Calu3 (cell line): ENCODE data around the gene NCBP1. TPM values are rescaled to one million over a fixed set of nuclear protein-coding genes. Genes with fewer than 3 reads are reported as not detected.

ENCODE experiments used
- BruUV-seq: library from RNA; stranded (reverse); fragments of 400-500 nt; replicated peaks from 2 replicates; lab custom pipeline; 2021; lab: Mats Ljungman, UMichigan
- CTCF ChIA-PET: fragments of 300-600 bp; sonication (Branson Sonifier 250); formaldehyde crosslinking; loops from one replicate; lab custom pipeline; 2022; ENCODE audit warnings: antibody characterized with exemption; lab: Charles Lee
- DNase-seq: peaks from one replicate; pipeline ENCODE4 v3.0.0; 2022
- H3K27ac Mint-ChIP-seq: one replicate; pipeline ENCODE4 v1.8.0; 2022; ENCODE audit warnings: mixed read lengths; ENCODE audit not compliant: unreplicated experiment
- H3K27me3 Mint-ChIP-seq: one replicate; pipeline ENCODE4 v1.8.0; 2022; ENCODE audit warnings: mixed read lengths; ENCODE audit not compliant: unreplicated experiment
- H3K36me3 Mint-ChIP-seq: one replicate; pipeline ENCODE4 v1.8.0; 2022; ENCODE audit warnings: mild to moderate bottlenecking, moderate library complexity, mixed read lengths; ENCODE audit not compliant: insufficient read depth, unreplicated experiment
- H3K4me1 Mint-ChIP-seq: one replicate; pipeline ENCODE4 v1.8.0; 2022; ENCODE audit warnings: mild to moderate bottlenecking, low read depth, mixed read lengths; ENCODE audit not compliant: unreplicated experiment
- H3K4me3 Mint-ChIP-seq: one replicate; pipeline ENCODE4 v1.8.0; 2022; ENCODE audit warnings: mild to moderate bottlenecking, low read depth, moderate library complexity, mixed read lengths; ENCODE audit not compliant: unreplicated experiment
- H3K9me3 Mint-ChIP-seq: one replicate; pipeline ENCODE4 v1.8.0; 2022; ENCODE audit warnings: low read depth, mixed read lengths; ENCODE audit not compliant: unreplicated experiment
- CTCF ChIP-seq: fragments of 200-600 bp; IDR thresholded peaks from one replicate; pipeline ENCODE4 v1.8.0; 2022; ENCODE audit warnings: antibody characterized with exemption; ENCODE audit not compliant: unreplicated experiment
- intact Hi-C: fragments of 100-400 bp; cut with micrococcal nuclease; formaldehyde crosslinking; loops from one replicate; pipeline ENCODE4 v1.10.0; 2022; ENCODE audit not compliant: unreplicated experiment
- total RNA-seq: library from RNA; stranded (reverse); gene quantifications from 2 replicates; pipeline ENCODE4 v1.2.3, GENCODE V29; 2022

NCBP1 gene
- total RNA-seq, 1 experiment from 2014 or later, result 32.2 TPM

DNA sequence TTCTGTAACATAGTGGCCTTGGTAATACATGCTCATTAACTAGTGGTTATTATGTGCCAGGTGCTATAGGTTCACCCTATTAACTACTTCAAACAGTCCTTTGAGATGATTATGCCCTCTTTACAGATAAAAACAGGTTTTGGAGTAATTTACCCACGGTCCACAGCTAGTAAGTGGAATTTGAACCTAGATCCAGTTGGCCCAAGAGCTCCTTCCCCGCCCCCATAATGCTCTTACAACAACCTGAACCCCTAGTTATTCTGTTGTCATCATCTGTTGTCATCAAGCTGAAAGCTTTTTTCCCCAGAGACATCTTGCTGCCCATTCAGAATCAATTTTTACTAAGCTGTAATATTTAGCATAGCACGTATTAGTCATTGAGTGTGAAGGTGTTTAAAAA lies 40.3 kb downstream of the NCBP1 start:
- Mint-ChIP-seq H3K36me3 (peaks cover 18% of the 10 kb centered on the region), H3K4me1 (no peaks in the 10 kb centered on the region), H3K27me3 (no peaks in the 10 kb centered on the region), H3K27ac (no peak overlapping the region), H3K9me3 (no peaks in the 10 kb centered on the region), H3K4me3 (no peak overlapping the region)
- CTCF ChIA-PET, result interaction anchor here (0.6 kb wide), 1 partner anchor 57 kb away, joined by 3 read pairs; no protein-coding TSS in a partner anchor
- no TSS peak for BruUV-seq
- intact Hi-C loops, result no loop called here
- no peak for TF ChIP-seq CTCF
- no peak for DNase-seq

- Mint-ChIP-seq H3K27ac (no peak overlapping the region), H3K4me3 (no peak overlapping the region), H3K9me3 (no peaks in the 10 kb centered on the region), H3K27me3 (no peaks in the 10 kb centered on the region), H3K4me1 (no peaks in the 10 kb centered on the region), H3K36me3 (peaks cover 16% of the 10 kb centered on the region)
- DNase-seq, result no peak
- intact Hi-C loops, result no loop called here
- no peak for TF ChIP-seq CTCF
- no TSS peak for BruUV-seq
- CTCF ChIA-PET, result no interaction called here
Observed at GRCh38 chr9:97675655-97676054, 42.0 kb downstream of the NCBP1 start.

DNA sequence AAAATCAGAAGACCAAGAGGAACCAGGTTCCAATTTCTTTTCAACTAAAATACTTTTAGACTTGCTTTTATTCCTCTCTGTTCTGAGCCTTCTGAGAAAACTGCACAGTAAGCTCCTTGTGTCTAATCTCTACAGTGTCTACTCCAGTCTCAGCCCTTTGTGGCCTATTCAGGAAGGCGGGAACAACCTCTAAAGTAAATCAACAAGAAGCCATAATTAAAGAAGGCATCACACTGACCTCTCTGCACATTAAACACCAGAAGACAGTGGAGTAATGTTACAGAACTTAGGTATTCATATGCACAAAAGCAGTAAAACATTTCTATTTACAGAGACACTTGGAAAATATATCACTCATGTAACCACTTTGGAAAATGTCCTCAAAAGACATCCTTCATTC lies 48.6 kb downstream of the NCBP1 start:
- CTCF ChIA-PET, result no interaction called here
- TF ChIP-seq CTCF, result no peak
- Mint-ChIP-seq H3K27me3 (no peaks in the 10 kb centered on the region), H3K4me3 (no peak overlapping the region), H3K9me3 (no peaks in the 10 kb centered on the region), H3K36me3 (no peaks in the 10 kb centered on the region), H3K4me1 (no peaks in the 10 kb centered on the region), H3K27ac (no peak overlapping the region)
- DNase-seq, result no peak
- intact Hi-C loops, result no loop called here
- no TSS peak for BruUV-seq

- DNase-seq, result no peak
- CTCF ChIA-PET, result no interaction called here
- H3K9me3 Mint-ChIP-seq, result no peaks in the 10 kb centered on the region
- H3K36me3 Mint-ChIP-seq, result peaks cover 3% of the 10 kb centered on the region
- no TSS peak for BruUV-seq
- no peaks in the 10 kb centered on the region for H3K27me3 Mint-ChIP-seq
- peaks cover 4% of the 10 kb centered on the region for H3K4me1 Mint-ChIP-seq
- no peak overlapping the region for H3K4me3 Mint-ChIP-seq
- no peak overlapping the region for H3K27ac Mint-ChIP-seq
- no peak for TF ChIP-seq CTCF
- intact Hi-C loops, result no loop called here
Observed at GRCh38 chr9:97688654-97689053, 55.0 kb downstream of the NCBP1 start.
